ENCODE data around the gene ZNF473.

Gene ZNF473

DNA sequence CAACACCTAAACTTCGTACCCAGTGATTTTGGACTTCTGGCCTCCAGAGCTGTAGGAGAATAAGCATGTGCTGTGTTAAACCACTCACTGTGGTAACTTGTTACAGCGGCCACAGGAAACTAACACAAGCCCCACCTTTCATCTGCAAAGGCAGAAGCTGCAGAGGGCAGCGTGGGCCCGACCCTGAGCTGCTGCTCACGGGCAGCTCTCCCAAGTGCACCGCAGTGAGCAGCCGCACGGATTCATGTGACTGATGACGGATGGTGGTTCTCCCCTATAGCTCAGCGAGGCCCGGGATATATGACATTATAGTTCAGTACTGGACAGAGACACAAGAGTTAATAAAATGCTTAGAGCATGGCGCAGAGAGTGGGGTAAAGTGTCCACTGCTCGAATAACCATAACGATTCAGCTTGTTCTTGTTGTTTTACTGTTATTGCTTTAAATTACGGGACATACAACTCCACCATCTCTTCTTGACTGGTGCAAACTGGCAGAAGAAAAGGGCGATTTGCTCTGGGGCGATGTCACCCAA is 22.5 kb upstream of the ZNF473 start:
- in situ Hi-C loops (cut with MboI; ENCODE audit: low sequenced_read_pairs): no loop called here

DNA sequence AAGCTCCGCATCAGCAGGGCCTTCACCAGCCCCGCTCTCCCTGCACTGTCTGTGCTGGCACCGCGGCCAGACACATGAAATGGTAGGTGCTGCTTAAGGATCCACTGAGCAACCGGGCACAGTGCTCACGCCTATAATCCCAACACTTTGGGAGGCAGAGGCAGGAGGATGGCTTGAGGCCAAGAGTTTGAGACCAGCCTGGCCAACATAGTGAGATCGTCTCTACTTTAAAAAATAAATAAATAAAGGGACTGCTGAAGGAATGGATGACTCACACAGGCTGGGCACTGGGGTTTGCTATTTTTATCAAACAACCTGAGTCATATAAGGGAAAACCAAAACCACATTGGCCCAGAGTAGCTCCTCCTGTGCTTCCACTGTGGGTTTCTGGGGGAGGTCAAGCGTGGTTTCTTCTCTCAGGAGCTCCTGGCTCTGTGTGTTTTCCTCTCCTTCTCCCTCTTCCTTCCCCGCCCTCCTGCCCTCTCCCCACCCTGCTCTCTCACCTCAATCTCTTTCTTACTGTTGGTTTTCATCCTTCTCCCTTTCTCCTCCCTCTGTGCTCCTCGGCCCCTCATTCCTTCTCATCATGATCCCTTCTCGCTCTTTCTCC is 21.9 kb upstream of the ZNF473 start:
- in situ Hi-C loops (cut with MboI; ENCODE audit: low sequenced_read_pairs): no loop called here

DNA sequence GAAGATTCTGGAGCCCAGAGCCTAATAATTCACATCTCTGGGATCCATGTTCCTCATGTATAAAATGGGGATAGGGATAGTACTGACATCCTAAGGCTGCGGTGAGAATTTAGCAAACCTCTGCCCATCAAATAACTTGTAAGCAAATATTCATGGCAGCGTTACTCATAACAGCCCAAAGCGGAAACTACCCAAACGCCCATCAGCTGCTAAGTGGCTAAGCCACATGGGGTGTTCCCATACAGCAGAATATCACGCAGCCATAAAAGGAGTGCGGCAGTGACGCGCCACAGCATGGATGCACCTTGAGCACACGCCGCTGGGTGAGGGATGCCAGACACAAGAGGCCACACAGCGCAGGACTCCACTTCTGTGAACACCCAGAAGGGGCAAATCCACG is 20.4 kb upstream of the ZNF473 start:
- in situ Hi-C loops (cut with MboI; ENCODE audit: low sequenced_read_pairs): no loop called here

DNA sequence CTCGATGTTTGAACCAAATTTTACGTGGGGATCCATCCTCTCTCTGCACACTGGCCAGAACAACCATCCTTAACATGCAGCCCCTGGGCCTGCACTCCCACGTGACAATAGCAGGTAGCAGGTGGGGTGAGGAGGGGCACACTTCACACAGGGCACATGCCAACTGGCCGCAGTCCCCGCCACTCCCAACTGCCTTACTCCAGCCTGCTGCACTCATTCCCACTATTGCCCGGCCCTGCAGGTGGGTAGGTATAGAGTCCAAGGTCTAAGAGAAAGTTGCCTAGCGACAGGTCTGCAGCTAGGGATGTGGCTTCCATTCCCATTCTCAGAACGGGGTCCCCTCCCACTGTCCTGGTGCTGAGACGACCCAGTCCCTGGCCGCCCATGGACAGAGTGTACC is 18.6 kb upstream of the ZNF473 start:
- in situ Hi-C loops (cut with MboI; ENCODE audit: low sequenced_read_pairs): no loop called here

DNA sequence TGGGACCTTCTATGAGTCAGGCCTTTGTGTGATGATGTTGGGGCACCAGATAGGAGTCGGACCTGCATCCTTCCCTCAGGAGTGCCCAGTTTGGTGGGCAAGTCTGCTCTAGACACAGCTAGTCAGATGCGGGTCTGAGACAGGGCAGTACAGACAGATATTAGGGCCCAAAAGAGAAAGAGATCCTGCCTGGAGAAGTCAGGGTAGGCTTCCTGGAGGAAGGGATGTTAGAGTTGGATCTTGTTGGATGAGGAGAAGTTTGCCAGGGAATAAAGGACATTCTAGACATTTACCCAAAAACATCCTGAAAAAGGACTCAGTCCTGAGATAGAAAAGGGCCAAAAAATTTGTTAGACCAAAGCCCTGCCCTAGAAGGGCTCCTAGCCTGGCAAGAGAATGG is 17.9 kb upstream of the ZNF473 start:
- in situ Hi-C loops (cut with MboI; ENCODE audit: low sequenced_read_pairs): no loop called here

DNA sequence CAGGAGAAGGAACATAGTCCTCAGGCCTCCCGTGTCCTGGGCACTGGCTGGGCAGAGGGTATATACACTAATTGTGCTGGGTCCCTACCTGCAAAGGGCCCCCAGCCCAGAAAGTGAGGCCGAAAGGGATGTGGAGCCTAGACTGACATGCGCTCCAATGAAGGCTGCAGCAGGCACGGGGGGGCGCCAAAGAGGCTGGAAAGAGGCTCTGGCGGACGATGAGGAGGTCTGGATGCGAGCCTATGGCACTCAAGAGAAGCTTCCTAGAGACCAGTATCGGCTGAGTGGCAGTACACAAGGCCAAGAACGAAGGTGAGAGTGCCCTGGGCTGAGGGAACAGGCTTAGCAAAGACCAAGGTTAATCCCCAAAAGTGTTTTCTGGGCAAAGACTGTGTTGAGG is 17.3 kb upstream of the ZNF473 start:
- in situ Hi-C loops (cut with MboI; ENCODE audit: low sequenced_read_pairs): no loop called here

DNA sequence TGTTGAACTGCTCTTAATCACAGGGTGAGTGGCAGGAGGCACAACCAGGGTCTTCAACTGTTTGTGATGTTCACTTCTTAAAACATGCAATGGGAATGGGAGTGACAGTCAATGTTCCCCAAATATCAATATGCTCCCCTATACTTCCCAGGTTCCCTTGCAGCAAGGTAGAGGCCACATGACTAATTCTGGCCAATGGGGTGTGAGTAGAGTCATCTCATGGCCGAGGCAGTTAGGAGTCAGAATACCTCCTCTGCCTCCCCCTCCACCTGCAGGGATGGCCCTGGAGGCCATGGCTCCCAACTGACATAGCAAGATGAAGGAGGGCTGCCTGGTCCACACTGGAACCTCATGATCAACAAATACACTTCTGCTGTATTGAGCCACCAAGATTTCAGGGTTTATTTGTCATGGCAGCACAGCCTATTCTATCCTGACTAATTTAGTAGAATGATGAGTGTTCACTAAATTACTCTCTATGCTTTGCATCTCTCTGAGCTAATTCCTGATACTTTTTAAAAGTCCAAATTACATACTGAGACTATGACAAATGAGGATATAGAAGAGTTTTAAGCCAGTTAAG is 9.5 kb upstream of the ZNF473 start:
- in situ Hi-C loops (cut with MboI; ENCODE audit: low sequenced_read_pairs): no loop called here

DNA sequence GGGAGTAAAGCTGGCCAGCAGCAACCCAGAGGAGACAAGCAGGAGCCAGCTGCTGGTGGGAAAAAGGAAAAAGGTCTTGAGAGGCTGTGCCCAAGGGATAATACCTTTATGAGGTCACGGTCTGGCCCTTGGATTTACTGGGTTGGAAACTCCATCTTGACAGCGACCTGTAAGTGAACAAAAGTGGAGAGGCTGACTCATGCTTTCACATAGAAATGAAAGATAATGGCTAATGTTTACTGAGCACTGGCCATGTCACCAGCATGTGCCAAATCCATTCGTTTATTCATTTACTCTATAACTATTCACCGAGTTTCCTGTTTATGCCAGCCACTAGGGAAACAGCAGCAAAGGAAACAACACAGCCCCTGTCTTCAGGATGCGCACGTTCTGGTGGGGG is 5.3 kb upstream of the ZNF473 start:
- in situ Hi-C loops (cut with MboI; ENCODE audit: low sequenced_read_pairs): no loop called here

DNA sequence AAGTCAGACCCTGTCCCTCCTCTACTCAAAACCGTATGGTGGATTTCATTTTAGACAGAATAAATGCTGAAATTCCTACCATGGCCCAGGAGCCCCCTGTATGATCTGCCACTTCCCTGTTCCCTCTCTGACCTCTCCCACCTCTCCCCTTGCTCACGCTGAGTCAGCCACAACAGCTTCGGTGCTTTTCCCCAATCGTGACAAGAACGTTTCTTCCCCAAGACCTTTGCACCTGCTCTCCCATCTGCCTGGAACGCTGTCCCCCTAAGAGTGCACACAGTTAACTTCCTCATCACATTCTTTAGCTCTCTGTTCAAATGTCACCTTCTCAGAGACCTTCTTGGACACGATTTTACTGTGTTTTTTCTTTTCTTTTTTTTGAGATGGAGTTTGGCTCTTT is 3.0 kb upstream of the ZNF473 start:
- in situ Hi-C loops (cut with MboI; ENCODE audit: low sequenced_read_pairs): no loop called here

DNA sequence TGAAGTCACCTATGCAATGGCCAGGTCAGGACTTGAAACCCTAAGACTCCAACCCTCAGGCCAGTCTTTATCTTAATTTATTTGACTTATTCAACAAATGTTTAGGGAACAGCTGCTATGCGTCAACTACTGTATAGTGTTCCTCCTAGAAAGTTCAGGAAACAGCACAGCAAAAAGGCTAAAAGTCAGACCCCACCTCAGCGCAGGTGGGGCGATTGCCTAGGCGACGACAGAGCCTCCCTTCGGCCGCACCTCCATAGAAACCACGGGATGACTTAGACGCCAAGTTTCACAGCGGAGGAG is 1.1 kb upstream of the ZNF473 start:
- in situ Hi-C loops (cut with MboI; ENCODE audit: low sequenced_read_pairs): no loop called here

DNA sequence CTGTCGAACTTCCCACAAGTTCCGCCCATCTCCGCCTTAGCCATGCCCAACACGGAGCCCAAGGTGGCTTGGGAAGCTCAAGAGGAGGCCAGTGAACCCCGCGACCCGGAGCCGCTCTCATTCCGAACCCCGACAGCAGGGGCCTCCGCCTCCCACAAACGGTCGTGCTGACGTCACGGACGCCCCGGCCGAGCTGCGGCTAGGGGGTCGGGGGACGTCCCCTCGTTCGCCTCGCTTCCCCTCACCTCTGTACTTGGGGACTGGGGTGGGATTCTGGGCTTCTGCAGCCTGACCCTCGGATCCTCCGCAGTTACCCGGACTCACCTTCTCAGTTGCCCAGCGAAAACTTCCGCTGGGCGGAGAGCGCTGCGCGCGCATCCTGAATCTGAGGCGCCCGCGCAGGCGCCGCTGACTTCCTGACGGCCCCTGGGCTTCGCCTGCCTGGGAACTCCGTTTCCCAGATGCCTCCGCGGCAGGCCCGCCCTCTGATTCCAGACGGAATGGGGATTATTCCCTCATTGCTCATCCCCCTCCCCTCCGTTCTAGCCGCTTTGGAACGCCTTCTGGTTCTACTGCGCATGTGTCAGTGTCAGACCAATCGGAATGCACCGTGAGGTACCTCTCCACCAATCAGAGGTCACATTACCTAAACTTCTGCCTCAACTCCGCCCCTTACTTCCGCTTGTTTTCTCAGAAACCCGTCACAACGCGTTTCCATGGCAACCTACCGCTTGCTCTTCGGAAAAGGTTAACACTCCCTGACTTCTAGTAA is 597 bp upstream of the ZNF473 start, which contains the start of gene VRK3:
TSS of gene VRK3 (minus strand) at position 351 of the 772 bp plus-strand sequence. CDS start 9,210 bp downstream, outside the sequence.
- in situ Hi-C loops (cut with MboI; ENCODE audit: low sequenced_read_pairs): no loop called here

DNA sequence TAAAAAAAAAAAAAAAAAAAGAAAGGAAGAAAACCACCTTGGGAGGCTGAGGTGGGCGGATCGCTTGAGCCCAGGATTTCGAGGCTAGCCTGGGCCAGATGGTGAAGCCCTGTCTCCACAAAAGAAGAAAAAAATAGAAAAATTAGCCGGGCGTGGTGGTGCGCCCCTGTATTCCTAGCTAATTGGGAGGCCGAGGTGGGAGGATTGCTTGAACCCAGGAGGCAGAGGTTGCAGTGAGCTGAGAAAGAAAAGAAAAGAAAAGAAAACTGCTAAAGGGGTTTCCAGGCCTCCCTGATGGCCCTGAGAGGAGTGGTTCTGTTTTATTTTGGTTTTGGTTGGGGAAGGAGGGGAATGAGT is 723 bp downstream of the ZNF473 start:
- in situ Hi-C loops (cut with MboI; ENCODE audit: low sequenced_read_pairs): no loop called here

DNA sequence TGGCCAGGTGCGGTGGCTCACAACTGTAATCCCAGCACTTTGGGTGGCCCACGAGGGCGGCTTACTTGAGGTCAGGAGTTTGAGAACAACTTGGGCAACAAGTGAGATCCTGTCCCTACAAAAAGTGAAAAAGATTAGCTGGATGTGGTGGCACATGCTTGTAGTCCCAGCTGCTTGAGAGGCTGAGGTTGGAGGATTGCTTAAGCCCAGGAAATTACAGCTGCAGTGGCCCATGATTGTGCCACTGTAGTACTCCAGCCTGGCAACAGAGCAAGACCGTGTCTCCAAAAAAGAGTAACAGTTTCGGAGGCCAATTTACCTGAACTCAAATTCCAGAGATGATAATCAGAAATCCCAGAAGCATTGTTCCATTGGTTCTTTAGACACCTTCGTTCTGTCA is 4.4 kb downstream of the ZNF473 start:
- in situ Hi-C loops (cut with MboI; ENCODE audit: low sequenced_read_pairs): no loop called here

DNA sequence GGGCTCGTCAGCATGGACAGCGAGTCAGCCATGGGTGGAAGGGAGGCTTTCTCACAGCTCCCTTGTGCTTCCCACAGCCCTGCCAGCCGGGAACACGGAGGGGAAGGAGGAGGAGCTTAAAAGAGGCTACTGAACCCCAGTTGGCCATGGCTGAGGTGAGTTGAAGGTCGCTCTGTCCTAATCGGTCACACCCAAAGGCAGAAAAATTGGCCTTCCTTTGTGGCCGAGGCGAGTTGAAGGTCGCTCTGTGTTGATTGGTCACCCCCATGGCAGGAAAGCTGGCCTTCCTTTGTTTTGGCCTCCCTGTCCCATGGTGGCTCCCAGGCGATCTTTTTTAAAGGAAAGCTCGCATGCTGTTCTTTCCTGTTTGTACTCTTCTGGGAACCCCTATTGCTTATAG is 5.1 kb downstream of the ZNF473 start:
- in situ Hi-C loops (cut with MboI; ENCODE audit: low sequenced_read_pairs): no loop called here

DNA sequence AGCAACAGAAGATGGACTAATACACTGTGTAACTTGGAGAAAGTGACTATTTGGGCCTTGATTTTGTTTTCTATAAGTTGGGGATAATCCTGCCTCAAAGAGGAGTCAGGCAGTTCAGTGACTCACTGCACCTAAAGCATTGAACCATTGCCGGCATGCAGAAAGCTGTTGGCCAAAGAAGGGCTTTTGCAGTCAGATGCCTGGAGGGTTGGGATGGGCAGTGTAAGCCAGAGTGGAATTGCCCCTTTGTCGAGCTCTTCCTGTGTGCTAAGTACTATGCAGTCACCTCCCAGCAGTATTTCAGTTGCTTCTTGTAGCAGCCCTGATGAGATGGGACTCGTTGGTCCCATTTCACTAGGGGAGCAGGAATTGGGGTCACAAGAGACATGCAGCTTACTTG is 11.1 kb downstream of the ZNF473 start:
- in situ Hi-C loops (cut with MboI; ENCODE audit: low sequenced_read_pairs): no loop called here

DNA sequence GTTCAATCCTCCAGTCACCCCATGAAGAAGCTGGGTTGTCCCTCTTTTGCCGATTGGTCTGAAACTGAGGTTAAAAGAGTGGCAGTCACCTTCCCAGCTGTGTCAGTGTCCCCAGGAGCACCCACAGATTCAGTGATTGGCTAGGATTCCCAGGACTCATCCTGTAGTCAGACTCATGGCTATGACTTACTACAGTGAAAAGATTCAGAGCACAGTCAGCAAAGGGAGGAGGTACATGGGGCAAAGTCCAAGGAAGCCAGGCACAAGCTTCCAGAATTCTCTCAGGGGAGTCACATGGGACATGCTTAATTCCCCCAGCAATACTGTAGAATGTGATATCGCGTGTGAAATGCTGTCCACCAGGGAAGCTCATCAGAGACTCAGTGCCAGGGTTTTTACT is 14.2 kb downstream of the ZNF473 start:
- in situ Hi-C loops (cut with MboI; ENCODE audit: low sequenced_read_pairs): no loop called here

DNA sequence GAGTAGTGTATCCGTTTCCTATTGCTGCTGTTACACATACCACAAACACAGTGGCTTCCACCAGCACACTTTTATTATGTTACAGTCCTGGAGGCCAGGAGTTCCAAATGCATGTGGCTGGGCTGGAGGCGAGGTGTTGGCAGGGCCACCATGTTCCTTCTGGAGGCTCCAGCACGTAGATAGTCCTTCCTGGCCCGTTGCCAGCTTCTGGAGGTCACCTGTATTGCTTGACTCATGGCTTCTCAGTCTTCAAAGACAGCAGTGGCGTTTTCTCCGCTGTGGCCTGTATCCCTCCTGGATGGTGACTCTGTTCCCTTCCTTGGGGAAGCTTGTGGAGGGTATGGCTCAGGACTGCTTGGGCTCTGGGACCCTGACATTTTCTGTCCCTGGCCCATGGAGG is 15.2 kb downstream of the ZNF473 start:
- in situ Hi-C loops (cut with MboI; ENCODE audit: low sequenced_read_pairs): no loop called here

DNA sequence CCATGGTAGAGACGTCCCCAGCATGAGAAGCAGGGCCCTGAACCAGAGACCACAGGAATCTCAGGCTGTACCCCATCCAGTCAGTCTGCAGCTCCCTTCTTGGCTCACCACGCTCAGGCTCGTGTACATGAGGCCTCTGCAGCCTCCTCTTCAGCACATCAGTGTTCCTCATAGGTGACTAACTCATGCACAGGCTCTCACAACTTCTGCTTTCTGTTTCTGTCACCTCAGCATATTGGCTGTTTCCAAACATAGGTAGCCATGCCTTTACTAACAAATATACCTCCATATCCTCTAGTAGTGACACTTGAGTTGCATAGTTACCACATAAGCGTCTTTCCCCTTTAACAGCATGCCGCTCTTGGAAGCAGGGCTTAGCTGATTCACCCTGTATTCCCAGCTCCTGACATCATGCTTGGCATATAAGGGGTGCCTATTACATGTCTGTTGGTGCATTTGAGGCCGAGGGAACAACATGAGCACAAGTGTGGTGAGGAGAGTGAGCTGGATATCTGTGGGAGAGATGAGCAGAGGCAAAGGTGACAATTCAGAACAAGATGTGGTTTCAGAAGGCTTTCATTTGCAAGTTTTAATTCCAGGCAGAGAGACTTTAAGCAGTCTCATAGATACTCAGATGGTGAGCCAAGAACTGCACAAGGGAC is 16.7 kb downstream of the ZNF473 start:
- in situ Hi-C loops (cut with MboI; ENCODE audit: low sequenced_read_pairs): no loop called here

DNA sequence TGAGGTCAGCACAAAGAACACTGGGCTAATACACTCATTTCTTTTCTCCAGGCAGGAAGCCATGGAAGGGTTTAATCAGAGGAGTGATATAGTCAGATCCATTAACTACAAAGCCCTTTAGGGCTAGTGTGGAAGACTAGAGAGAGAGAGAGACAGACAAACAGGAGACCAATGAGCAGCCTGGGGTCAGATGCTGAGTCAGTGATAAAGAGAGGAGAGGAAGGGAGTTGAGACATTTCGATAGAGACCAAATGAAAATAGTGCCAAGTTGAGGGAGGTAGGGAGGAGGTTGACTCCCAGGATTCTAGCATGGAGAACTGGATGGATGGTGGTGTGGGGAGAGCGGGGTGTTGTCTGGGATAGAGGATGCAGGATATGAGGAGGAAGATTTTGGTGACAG is 18.2 kb downstream of the ZNF473 start:
- in situ Hi-C loops (cut with MboI; ENCODE audit: low sequenced_read_pairs): no loop called here

DNA sequence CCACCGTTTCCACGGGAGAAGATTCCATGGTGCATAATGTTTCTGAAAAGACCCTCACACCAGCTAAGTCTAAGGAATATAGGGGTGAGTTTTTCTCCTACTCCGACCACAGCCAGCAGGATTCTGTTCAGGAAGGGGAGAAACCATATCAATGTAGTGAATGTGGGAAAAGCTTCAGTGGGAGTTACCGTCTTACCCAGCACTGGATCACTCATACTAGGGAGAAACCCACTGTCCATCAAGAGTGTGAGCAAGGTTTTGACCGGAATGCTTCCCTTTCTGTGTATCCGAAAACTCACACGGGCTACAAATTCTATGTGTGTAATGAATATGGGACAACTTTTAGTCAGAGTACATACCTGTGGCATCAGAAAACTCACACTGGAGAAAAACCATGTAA is 19.1 kb downstream of the ZNF473 start:
- in situ Hi-C loops (cut with MboI; ENCODE audit: low sequenced_read_pairs): no loop called here

DNA sequence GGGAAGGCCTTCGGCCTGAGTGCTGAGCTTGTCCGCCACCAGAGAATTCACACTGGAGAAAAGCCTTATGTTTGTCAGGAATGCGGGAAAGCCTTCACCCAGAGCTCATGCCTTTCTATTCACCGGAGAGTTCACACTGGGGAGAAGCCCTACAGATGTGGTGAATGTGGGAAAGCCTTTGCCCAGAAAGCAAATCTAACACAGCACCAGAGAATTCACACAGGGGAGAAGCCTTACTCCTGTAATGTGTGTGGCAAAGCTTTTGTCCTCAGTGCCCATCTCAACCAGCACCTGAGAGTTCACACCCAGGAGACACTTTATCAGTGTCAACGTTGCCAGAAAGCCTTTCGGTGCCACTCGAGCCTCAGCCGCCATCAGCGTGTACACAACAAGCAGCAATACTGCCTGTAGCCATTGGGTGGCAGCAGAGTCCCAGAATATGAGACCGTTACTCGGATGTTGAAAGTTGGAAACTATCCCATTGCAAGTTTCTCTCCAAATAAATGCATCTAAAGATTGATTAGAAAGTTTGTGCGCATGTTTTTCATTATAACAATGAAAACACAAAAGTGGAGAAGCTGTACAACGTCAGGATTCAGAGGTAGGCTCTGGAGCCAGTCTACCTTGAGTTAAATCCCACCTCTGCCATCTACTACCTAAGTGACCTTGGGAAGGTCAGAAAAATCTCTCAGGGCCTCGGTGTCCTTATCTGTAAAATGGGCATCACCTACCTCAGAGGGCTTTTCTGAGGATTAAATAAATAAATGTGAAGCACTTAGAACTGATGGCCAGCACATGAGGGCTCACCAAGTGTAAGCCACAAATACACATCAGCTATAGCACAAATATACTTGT is 21.1 kb downstream of the ZNF473 start:
- in situ Hi-C loops (cut with MboI; ENCODE audit: low sequenced_read_pairs): no loop called here
